Kidney epithelial cell (primary cell): ENCODE results near the gene FAM117B. TPM values are rescaled to one million over a fixed set of nuclear protein-coding genes. Genes with fewer than 3 reads are reported as not detected.

ENCODE experiments used
- DNase-seq: peaks from one replicate; pipeline ENCODE4 v3.0.0-alpha.2; 2010; ENCODE audit warnings: low read depth
- H3K27me3 ChIP-seq: 2 replicates; pipeline ENCODE4 v1.6.0; 2011; ENCODE audit warnings: low read length; ENCODE audit not compliant: control insufficient read depth, insufficient read depth
- H3K36me3 ChIP-seq: 2 replicates; pipeline ENCODE4 v1.5.1; 2011; ENCODE audit warnings: low read length; ENCODE audit not compliant: control insufficient read depth, insufficient read depth
- H3K4me3 ChIP-seq: 2 replicates; pipeline ENCODE4 v1.5.1; 2011; ENCODE audit warnings: low read depth, mild to moderate bottlenecking, control low read depth, low read length
- CTCF ChIP-seq: IDR thresholded peaks from 2 replicates; pipeline ENCODE4 v1.5.1; 2011; ENCODE audit warnings: mild to moderate bottlenecking, moderate library complexity, low read length, control low read depth, inconsistent platforms; ENCODE audit not compliant: insufficient read depth, poor library complexity, severe bottlenecking
- total RNA-seq: library from RNA; depleted of rRNA; stranded (reverse); fragments of >200 nt; gene quantifications from 2 replicates; pipeline ENCODE4 v1.2.3, GENCODE V29; 2015

FAM117B gene
- total RNA-seq, 1 donor from 2014 or later, result 6.7 TPM

GRCh38 chr2:202760848-202761247 is 126.1 kb downstream of the FAM117B start:
- DNase-seq, result no peak
- no peak overlapping the region for H3K4me3 ChIP-seq
- H3K36me3 ChIP-seq, result no peaks in the 10 kb centered on the region
- H3K27me3 ChIP-seq, result no peaks in the 10 kb centered on the region
- TF ChIP-seq CTCF, result no peak

GRCh38 chr2:202762556-202762955 is 127.8 kb downstream of the FAM117B start:
- no peak overlapping the region for H3K4me3 ChIP-seq
- no peaks in the 10 kb centered on the region for H3K27me3 ChIP-seq
- DNase-seq, result no peak
- H3K36me3 ChIP-seq, result no peaks in the 10 kb centered on the region
- TF ChIP-seq CTCF, result no peak

GRCh38 chr2:202763916-202764315 is 129.1 kb downstream of the FAM117B start:
- no peak overlapping the region for H3K4me3 ChIP-seq
- TF ChIP-seq CTCF, result no peak

GRCh38 chr2:202764991-202765390 is 130.2 kb downstream of the FAM117B start:
- no peak for TF ChIP-seq CTCF
- no peaks in the 10 kb centered on the region for H3K36me3 ChIP-seq
- no peaks in the 10 kb centered on the region for H3K27me3 ChIP-seq
- DNase-seq, result no peak
- no peak overlapping the region for H3K4me3 ChIP-seq

More at GRCh38 chr2:202763916-202764315, 129.1 kb downstream of the FAM117B start:
- no peak for DNase-seq
- no peaks in the 10 kb centered on the region for H3K36me3 ChIP-seq
- H3K27me3 ChIP-seq, result no peaks in the 10 kb centered on the region

- H3K36me3 ChIP-seq, result no peaks in the 10 kb centered on the region
- H3K27me3 ChIP-seq, result no peaks in the 10 kb centered on the region
- no peak overlapping the region for H3K4me3 ChIP-seq
- no peak for TF ChIP-seq CTCF
- DNase-seq, result no peak
Observed at GRCh38 chr2:202765436-202765835, 130.7 kb downstream of the FAM117B start.

DNA sequence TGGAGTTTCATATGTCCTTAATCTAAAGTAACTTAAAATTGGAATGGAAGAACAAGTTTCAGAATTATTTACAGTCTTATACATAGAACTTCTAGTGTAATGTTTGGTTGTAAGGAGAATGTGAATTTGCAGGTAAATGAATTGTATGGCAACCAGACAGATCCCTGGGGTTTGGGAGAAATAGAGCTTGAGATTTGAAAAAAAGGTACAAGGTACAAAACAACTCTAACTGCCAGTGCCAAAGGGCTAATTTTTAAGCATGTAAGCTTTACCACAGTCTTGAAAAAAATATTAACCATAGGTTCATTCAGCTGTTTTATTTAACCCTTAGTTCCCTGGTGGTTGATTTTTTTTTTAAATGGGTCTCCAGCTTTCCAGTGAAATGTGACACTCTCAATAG is 133.5 kb downstream of the FAM117B start:
- Histone ChIP-seq H3K4me3 (no peak overlapping the region), H3K36me3 (no peaks in the 10 kb centered on the region), H3K27me3 (no peaks in the 10 kb centered on the region)
- no peak for DNase-seq
- no peak for TF ChIP-seq CTCF
